ENCODE data around the gene ATG3.

ATG3 gene

DNA sequence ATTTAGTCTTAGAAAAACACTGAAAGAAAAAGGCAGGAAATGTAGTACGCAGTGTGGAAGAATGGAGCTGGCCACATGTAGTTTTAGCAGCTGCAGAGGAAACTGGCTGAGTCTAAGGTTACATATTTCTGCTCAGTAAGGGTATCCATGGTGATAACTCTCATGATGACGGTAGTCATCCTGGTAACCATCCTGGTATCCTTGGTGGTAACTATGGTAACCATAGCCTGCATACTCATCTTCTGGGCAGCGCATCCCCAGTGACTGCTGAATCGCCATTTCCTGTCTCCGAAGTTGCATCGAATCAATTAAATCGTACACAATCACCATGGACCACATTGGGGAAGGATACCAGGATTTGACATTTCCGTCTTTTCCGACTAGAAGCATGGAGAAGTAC is 43.5 kb upstream of the ATG3 start:
- Histone ChIP-seq H3K4me1 (ENCODE audit: control insufficient read depth, insufficient read depth, low read length) (no peaks in the 10 kb centered on the region), H3K9me3 (ENCODE audit: control insufficient read depth, insufficient read depth, low read depth, low read length) (no peaks in the 10 kb centered on the region), H3K4me3 (ENCODE audit: low read depth, low read length) (no peak overlapping the region), H3K27ac (ENCODE audit: extremely low read depth, low read depth, low read length) (no peak overlapping the region), H3K36me3 (ENCODE audit: control insufficient read depth in 2 of 2, insufficient read depth in 1 of 2, low read length in 2 of 2) (no peaks in the 10 kb centered on the region)
- CTCF ChIA-PET: no interaction called here
- TF ChIP-seq ZNF138 (tag by site-specific recombination; IDR thresholded peaks at IDR 0.05; ENCODE audit: borderline replicate concordance): no peak
- TF ChIP-seq ZFP3 (tag by site-specific recombination; IDR thresholded peaks at IDR 0.05; ENCODE audit: low read depth): no peak
- TF ChIP-seq, protein P1, sequence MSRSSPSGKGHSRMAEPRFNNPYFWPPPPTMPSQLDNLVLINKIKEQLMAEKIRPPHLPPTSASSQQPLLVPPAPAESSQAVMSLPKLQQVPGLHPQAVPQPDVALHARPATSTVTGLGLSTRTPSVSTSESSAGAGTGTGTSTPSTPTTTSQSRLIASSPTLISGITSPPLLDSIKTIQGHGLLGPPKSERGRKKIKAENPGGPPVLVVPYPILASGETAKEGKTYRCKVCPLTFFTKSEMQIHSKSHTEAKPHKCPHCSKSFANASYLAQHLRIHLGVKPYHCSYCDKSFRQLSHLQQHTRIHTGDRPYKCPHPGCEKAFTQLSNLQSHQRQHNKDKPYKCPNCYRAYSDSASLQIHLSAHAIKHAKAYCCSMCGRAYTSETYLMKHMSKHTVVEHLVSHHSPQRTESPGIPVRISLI (tag by site-specific recombination; IDR thresholded peaks at IDR 0.05): no peak
- no peak for TF ChIP-seq ZNF76 (tag by site-specific recombination; IDR thresholded peaks at IDR 0.05; ENCODE audit: borderline replicate concordance, low read depth)
- no peak for TF ChIP-seq ZNF660 (tag by site-specific recombination; IDR thresholded peaks at IDR 0.05)
- no peak for TF ChIP-seq ZFP69B (tag by site-specific recombination; IDR thresholded peaks at IDR 0.05)
- TF ChIP-seq, protein P2, sequence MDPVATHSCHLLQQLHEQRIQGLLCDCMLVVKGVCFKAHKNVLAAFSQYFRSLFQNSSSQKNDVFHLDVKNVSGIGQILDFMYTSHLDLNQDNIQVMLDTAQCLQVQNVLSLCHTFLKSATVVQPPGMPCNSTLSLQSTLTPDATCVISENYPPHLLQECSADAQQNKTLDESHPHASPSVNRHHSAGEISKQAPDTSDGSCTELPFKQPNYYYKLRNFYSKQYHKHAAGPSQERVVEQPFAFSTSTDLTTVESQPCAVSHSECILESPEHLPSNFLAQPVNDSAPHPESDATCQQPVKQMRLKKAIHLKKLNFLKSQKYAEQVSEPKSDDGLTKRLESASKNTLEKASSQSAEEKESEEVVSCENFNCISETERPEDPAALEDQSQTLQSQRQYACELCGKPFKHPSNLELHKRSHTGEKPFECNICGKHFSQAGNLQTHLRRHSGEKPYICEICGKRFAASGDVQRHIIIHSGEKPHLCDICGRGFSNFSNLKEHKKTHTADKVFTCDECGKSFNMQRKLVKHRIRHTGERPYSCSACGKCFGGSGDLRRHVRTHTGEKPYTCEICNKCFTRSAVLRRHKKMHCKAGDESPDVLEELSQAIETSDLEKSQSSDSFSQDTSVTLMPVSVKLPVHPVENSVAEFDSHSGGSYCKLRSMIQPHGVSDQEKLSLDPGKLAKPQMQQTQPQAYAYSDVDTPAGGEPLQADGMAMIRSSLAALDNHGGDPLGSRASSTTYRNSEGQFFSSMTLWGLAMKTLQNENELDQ (tag by site-specific recombination; IDR thresholded peaks at IDR 0.05; ENCODE audit: low read depth): no peak
- no peak for TF ChIP-seq SP3 (tag by site-specific recombination; IDR thresholded peaks at IDR 0.05)
- no peak for TF ChIP-seq ZNF560 (tag by site-specific recombination; IDR thresholded peaks at IDR 0.05; ENCODE audit: borderline replicate concordance)
- no peak for TF ChIP-seq ZNF221 (tag by site-specific recombination; IDR thresholded peaks at IDR 0.05; ENCODE audit: borderline replicate concordance)
- TF ChIP-seq ZNF341 (tag by site-specific recombination; IDR thresholded peaks at IDR 0.05; ENCODE audit: low read depth): no peak
- no peak for TF ChIP-seq ZNF548 (tag by site-specific recombination; IDR thresholded peaks at IDR 0.05)
- no peak for TF ChIP-seq ZNF585B (tag by site-specific recombination; IDR thresholded peaks at IDR 0.05)
- no peak for TF ChIP-seq KLF9 (tag by site-specific recombination; IDR thresholded peaks at IDR 0.05; ENCODE audit: low read depth)
- no peak for TF ChIP-seq ZNF133 (tag by site-specific recombination; IDR thresholded peaks at IDR 0.05)
- POLR2A ChIA-PET: no interaction called here

DNA sequence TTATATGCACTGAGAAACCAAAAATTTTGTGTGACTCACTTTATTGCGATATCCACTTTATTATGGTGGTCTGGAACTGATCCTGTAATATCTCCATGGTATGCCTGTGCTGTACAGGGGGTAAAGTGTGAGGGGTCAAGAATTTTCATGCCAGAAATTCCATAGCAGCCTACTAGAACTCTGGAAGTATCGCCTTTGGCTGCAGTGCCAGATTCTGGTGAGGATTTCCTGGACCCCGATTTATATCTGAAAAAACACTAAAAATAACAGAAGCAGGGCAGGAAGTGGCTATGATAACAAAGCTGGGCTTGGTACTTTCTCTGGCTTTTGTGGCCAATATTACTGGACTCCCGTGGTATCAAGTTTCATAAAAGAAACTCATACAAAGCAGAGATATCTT is 42.8 kb upstream of the ATG3 start:
- no peaks in the 10 kb centered on the region for H3K4me1 ChIP-seq (ENCODE audit: control insufficient read depth, insufficient read depth, low read length)
- H3K27ac ChIP-seq (ENCODE audit: extremely low read depth, low read depth, low read length): no peak overlapping the region
- H3K9me3 ChIP-seq (ENCODE audit: control insufficient read depth, insufficient read depth, low read depth, low read length): no peaks in the 10 kb centered on the region
- H3K4me3 ChIP-seq (ENCODE audit: low read depth, low read length): no peak overlapping the region
- no peak for TF ChIP-seq ZNF596 (tag by site-specific recombination; IDR thresholded peaks at IDR 0.05)
- TF ChIP-seq ZNF626 (tag by site-specific recombination; IDR thresholded peaks at IDR 0.05): no peak
- no peak for TF ChIP-seq ZNF174 (tag by site-specific recombination; IDR thresholded peaks at IDR 0.05)
- TF ChIP-seq ZNF785 (tag by site-specific recombination; IDR thresholded peaks at IDR 0.05): no peak
- no peak for TF ChIP-seq ZFP41 (tag by site-specific recombination; IDR thresholded peaks at IDR 0.05; ENCODE audit: borderline replicate concordance)
- no peak for TF ChIP-seq ZFP3 (tag by site-specific recombination; IDR thresholded peaks at IDR 0.05; ENCODE audit: low read depth)
- no peak for TF ChIP-seq KLF10 (tag by site-specific recombination; IDR thresholded peaks at IDR 0.05)
- TF ChIP-seq, protein P3, sequence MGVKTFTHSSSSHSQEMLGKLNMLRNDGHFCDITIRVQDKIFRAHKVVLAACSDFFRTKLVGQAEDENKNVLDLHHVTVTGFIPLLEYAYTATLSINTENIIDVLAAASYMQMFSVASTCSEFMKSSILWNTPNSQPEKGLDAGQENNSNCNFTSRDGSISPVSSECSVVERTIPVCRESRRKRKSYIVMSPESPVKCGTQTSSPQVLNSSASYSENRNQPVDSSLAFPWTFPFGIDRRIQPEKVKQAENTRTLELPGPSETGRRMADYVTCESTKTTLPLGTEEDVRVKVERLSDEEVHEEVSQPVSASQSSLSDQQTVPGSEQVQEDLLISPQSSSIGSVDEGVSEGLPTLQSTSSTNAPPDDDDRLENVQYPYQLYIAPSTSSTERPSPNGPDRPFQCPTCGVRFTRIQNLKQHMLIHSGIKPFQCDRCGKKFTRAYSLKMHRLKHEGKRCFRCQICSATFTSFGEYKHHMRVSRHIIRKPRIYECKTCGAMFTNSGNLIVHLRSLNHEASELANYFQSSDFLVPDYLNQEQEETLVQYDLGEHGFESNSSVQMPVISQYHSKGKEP (tag by site-specific recombination; IDR thresholded peaks at IDR 0.05): no peak
- TF ChIP-seq ZBTB7A (tag by site-specific recombination; IDR thresholded peaks at IDR 0.05; ENCODE audit: low read depth): no peak
- POLR2A ChIA-PET: no interaction called here
- CTCF ChIA-PET: no interaction called here
- no peaks in the 10 kb centered on the region for H3K36me3 ChIP-seq (ENCODE audit: control insufficient read depth in 2 of 2, insufficient read depth in 1 of 2, low read length in 2 of 2)
